AG09309 (cell line): Measurements from ENCODE around the gene PLEK.

Experiments used
- DNase-seq: peaks from one replicate; pipeline ENCODE4 v3.0.0-alpha.2; 2010; ENCODE audit warnings: low read depth
- H3K4me3 ChIP-seq: 2 replicates; pipeline ENCODE4 v1.5.1; 2011; ENCODE audit warnings: mild to moderate bottlenecking, low read depth, low read length, moderate library complexity; ENCODE audit not compliant: control insufficient read depth
- TF ChIP-seq, protein P1 (sequence below): IDR thresholded peaks from 2 replicates; pipeline ENCODE4 v1.5.1; 2011; ENCODE audit warnings: mild to moderate bottlenecking, low read depth, low read length, inconsistent platforms; ENCODE audit not compliant: insufficient read depth, control insufficient read depth; ENCODE audit errors: missing control alignments

PLEK gene, protein sequence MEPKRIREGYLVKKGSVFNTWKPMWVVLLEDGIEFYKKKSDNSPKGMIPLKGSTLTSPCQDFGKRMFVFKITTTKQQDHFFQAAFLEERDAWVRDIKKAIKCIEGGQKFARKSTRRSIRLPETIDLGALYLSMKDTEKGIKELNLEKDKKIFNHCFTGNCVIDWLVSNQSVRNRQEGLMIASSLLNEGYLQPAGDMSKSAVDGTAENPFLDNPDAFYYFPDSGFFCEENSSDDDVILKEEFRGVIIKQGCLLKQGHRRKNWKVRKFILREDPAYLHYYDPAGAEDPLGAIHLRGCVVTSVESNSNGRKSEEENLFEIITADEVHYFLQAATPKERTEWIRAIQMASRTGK

DNA sequence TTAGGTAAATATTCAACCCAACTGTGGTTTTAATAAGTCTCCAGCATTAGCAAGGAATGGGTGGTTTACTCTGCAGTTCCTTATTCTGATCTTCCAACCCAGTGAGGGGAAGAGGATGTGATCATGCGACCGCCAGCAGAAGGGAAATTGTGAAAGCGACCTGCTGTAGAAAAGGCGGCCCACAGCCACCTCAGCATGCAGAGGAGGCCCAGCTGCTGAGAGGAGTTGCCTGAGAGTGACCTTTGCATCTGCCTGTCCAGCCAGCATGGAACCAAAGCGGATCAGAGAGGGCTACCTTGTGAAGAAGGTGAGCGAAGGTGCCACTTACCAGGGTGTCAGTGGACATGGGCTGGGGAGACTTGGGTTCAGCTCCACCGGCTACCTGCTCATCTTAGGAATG lies at the start of gene PLEK:
TSS of gene PLEK (plus strand) at position 196 of the 400 bp plus-strand sequence. CDS start at position 266, 70 bp downstream.
- TF ChIP-seq, protein P1, sequence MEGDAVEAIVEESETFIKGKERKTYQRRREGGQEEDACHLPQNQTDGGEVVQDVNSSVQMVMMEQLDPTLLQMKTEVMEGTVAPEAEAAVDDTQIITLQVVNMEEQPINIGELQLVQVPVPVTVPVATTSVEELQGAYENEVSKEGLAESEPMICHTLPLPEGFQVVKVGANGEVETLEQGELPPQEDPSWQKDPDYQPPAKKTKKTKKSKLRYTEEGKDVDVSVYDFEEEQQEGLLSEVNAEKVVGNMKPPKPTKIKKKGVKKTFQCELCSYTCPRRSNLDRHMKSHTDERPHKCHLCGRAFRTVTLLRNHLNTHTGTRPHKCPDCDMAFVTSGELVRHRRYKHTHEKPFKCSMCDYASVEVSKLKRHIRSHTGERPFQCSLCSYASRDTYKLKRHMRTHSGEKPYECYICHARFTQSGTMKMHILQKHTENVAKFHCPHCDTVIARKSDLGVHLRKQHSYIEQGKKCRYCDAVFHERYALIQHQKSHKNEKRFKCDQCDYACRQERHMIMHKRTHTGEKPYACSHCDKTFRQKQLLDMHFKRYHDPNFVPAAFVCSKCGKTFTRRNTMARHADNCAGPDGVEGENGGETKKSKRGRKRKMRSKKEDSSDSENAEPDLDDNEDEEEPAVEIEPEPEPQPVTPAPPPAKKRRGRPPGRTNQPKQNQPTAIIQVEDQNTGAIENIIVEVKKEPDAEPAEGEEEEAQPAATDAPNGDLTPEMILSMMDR, result no peak
- DNase-seq, result no peak
- no peak within 1 kb of the TSS for H3K4me3 ChIP-seq

DNA sequence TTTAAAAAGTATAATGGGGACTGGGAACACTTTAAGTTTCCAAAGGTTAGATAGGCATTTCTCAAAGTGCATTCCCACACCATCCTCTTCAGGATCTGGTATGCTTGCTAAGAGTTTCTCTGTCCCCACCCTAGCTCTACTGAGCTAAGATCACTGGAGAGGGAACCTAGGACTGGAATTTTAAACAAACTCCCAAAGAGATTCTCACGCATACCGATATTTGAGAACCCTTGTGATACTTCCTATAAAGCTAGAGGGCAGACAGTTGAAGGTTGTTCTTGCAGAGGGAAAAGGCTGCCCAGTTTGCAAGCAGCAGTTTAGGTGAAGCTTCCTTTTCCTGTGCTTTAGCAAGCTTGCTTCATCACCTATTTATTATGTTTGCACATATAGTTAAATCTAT lies 49.0 kb upstream of the PLEK start:
- peak; percentile 8 for DNase-seq
- no peak overlapping the region for H3K4me3 ChIP-seq
- TF ChIP-seq, protein P1, result peak; percentile 9

DNA sequence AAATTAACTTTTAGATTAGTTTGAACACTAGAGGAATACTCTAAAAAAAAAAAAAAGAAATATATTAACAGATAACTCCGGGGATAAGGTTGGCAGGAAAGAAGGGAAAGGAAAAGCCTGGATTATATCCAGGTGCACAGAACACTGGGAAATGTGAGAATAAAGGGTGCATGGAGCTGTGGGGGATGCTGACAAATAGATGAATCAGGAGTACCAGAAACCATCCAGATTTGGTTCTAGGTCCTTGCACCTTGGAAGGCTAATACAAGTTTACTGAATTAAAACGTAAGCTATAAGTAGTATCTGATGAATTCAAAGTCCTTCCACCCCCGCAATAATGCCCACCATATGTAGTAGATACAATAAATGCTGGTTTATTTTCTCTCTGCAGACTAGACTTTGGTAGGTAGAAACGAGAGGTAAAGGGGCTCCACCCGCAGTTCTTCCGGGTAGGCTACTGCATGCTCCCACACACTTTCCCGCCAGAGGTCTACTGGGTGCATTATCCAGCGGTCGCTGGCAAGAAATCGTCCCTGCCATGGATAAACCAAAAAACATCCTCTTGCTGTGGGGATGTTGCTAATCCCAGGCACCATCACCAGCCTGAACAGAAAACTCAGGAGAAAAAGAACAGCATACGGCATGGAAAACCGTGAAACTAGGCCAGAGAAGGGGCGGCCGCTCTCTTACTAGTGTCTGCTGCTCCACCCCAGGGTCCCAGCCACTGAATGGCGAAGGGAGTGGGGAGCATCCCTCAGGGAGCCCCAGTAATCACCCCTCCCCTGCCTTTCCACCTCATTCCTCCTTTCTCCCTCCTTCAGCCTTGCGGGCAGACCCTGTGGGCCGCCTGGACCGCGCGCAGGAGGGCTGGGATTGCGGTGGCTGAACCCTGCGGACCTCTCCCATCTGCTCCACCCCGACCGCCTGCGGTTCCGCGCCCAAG lies 46.8 kb upstream of the PLEK start:
- TF ChIP-seq, protein P1, result no peak
- H3K4me3 ChIP-seq, result peak overlapping the region; percentile 96
- no peak for DNase-seq

DNA sequence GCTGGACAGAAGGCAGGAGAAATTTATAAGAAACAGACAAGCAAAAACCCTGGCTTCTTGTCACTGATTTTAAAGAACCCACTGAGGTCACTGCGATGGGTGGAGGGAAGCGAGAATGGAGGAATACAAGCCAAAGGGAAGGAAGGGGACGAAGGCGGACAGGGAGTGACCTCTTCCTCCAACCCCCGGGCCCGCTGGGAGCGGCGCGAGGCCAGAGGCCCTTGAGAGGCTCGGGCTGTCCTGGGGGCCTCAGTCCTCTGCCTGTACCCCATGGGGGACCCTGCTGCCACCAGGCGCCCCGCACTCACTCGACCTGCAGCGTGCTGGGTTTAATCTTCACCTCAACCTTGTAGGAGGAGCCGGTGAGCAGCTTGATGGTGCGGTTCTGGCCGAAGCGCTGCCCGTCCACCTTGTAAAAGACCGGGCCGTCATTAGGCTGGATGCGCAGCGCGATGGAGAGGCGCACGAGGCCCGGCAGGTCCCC lies 46.1 kb upstream of the PLEK start:
- TF ChIP-seq, protein P1, result no peak
- no peak for DNase-seq
- H3K4me3 ChIP-seq, result peak overlapping the region; percentile 96

DNA sequence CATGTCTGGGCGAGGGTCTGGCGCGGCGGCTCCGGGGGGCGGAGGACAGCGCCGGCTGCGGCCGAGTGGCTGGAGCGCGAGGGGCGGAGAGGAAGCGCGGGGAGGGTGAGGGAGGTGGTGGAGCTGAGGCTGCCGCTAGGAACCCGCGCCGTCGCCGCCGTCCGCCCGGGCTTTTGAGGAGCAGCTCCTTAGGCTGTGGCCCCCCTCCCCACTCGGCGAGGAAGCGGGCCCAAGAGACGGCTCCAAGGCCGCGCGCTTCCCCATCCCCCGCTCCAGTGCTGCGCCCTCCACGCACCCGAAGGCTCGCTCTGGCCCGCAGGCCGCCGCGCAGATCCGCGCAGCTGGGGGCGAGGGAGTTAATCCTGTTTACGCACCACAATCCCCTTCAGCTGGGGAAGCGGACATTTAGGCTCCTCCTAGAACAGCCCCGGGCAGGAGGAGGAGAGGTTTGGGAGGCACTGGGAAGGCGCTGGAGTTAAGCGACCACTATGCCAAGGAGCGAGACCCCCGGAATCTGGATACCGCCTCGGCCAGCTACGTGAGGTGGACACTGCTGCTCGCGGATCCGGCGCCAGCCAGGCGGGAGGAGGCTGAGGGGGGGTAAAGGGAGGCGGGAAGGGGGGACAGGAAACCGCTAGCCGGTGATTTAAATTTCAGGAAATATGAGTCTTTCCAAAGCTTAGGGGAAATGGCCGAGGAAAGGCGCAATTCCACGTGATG lies 45.5 kb upstream of the PLEK start, which contains the start of gene CNRIP1:
TSS of gene CNRIP1 (minus strand) at position 552 of the 720 bp plus-strand sequence. CDS start at position 3, 549 bp downstream.
- peak within 1 kb of the TSS; percentile 96 for H3K4me3 ChIP-seq

More for the DNA sequence above, 45.5 kb upstream of the PLEK start, which contains the start of gene CNRIP1:
- DNase-seq, result peak; percentile 52
- TF ChIP-seq, protein P1, result no peak
